ENCODE measurements around the gene ANKRD18A.

DNA sequence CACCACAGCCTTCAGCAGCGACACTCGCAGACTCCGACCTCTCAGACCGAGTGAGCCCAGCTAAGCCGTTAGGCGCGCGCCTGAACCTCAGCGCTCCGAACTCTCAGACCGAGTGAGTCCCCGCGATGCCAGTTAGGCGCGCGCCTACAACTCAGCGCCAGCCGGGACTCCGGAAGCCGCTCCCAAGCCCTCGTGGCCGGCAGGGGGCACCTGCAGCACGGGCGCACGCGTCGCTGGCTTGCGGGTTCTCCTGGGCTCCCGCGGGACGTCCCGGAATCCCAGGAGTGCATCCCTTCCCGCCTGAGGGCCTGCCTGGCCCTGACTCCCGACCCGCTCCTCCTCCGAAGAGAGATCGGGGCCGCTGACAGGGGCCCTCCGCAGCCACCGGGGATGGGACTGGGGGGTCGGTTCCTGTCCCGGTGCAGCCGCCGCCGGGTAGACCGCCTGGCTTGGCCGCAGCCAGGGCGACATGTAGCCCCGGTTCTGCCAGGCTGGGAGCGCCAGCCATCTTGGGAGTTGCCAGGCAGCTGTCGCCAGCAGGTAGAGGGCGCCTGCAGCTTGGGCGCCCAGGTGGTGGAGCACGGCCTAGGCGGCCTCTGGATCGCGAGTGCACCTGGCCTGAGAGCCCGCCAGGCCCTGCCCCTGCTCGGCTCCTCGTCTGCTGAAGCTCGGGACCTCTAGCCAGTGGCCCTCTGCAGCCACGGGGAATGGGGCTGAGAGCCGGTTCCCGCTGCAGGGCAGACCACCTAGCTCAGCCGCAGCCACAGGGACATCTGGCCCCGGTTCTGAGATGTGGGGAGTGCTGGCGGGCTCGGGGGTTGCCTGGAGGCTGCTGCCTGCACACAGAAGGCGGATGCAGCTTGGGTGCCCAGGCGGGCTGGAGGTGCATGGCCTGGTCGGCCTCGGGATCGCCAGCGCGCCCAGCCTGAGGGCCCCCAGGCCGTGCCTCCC lies at the start of gene ANKRD18A:
- no peak for TF ChIP-seq POLR2A (IDR thresholded peaks at IDR 0.05)
- TF ChIP-seq CTCF (IDR thresholded peaks at IDR 0.05) = peak; percentile 33 to 54 (median 51)

Measured in tibial nerve (tissue), 3 donors.